HCT116 (cell line): Measurements from ENCODE around the gene YIPF3. TPM values are rescaled to one million over a fixed set of nuclear protein-coding genes. Genes with fewer than 3 reads are reported as not detected.
A peak's percentile ranks its signal among the peaks of the same experiment; 100 is the strongest.

Experiments
- ATAC-seq: fragments of 200-7000 bp; cut with Tn5 transposase; 2 replicates; pipeline ENCODE4 v1.9.1; 2020; ENCODE audit warnings: mild to moderate bottlenecking, moderate library complexity
- BruUV-seq: library from RNA; stranded (reverse); fragments of 400-500 nt; replicated peaks from 2 replicates; lab custom pipeline; 2021; lab: Mats Ljungman, UMichigan
- CTCF ChIA-PET: fragments of 300-600 bp; sonication (Branson Sonifier 250); formaldehyde crosslinking; loops from one replicate; lab custom pipeline; 2021; ENCODE audit warnings: antibody characterized with exemption; lab: Charles Lee
- POLR2A ChIA-PET: fragments of 300-600, 350-600 bp; sonication (Branson Sonifier 250); formaldehyde crosslinking; loops from one replicate; lab custom pipeline; 2021; ENCODE audit warnings: antibody characterized with exemption; lab: Charles Lee
- RAD21 ChIA-PET, 2 experiments: fragments of 300-600 bp; sonication (Branson Sonifier 250); formaldehyde crosslinking; loops; one replicate each; lab custom pipeline; 2023; ENCODE audit warnings: low total read pairs in 2 of 2; ENCODE audit not compliant: uncharacterized antibody in 2 of 2, unreplicated experiment in 2 of 2, low non-redundant PET in 1 of 2; lab: Charles Lee
- DNase-seq: peaks from one replicate; pipeline ENCODE4 v3.0.0-alpha.2; 2010; ENCODE audit warnings: low read depth, low spot score
- H2AFZ ChIP-seq: fragments of 200-600 bp; shearing (Covaris generic), sonication (generic); 2 replicates; pipeline ENCODE4 v1.6.1; 2017; ENCODE audit warnings: low read depth, mixed run types, mixed read lengths, antibody characterized with exemption, low read length; ENCODE audit not compliant: poor library complexity, severe bottlenecking
- H3K27ac ChIP-seq: 2 replicates; pipeline ENCODE4 v1.5.1; 2012; ENCODE audit warnings: low read depth, low read length
- H3K27me3 ChIP-seq: fragments of 200-600 bp; sonication (generic); 2 replicates; pipeline ENCODE4 v1.6.1; 2016; ENCODE audit warnings: mixed run types, low read length, mixed read lengths; ENCODE audit not compliant: insufficient read depth
- H3K36me3 ChIP-seq, 2 experiments: fragments of 200-500 bp in 1 of 2; fragments of 200-600 bp in 1 of 2; sonication (Bioruptor generic) in 1 of 2; sonication (generic) in 1 of 2; 2 replicates each; pipeline versions ENCODE4 v1.5.1 to v1.6.1; 2014 to 2016; ENCODE audit warnings: low read length in 2 of 2, inconsistent platforms in 1 of 2, mixed read lengths in 1 of 2, mixed run types in 1 of 2; ENCODE audit not compliant: insufficient read depth in 2 of 2, control insufficient read depth in 1 of 2
- H3K4me1 ChIP-seq, 2 experiments: fragments of 200-600 bp in 1 of 2; sonication (generic) in 1 of 2; 2 replicates each; pipeline versions ENCODE4 v1.5.1 to v1.6.1; 2012 to 2017; ENCODE audit warnings: low read length in 2 of 2, inconsistent platforms in 1 of 2, mild to moderate bottlenecking in 1 of 2, mixed read lengths in 1 of 2, mixed run types in 1 of 2, moderate library complexity in 1 of 2; ENCODE audit not compliant: insufficient read depth in 2 of 2, control insufficient read depth in 1 of 2
- H3K4me2 ChIP-seq: fragments of 200-600 bp; sonication (generic); 2 replicates; pipeline ENCODE4 v1.6.1; 2017; ENCODE audit warnings: mixed run types, low read length, mixed read lengths
- H3K4me3 ChIP-seq, 2 experiments: fragments of 200-600 bp in 1 of 2; sonication (generic) in 1 of 2; replicated peaks in 1 of 2; 2 replicates each; pipeline ENCODE4 v1.5.1; 2011 to 2016; ENCODE audit warnings: low read length in 2 of 2, control low read depth in 1 of 2, low read depth in 1 of 2, mild to moderate bottlenecking in 1 of 2, mixed read lengths in 1 of 2, mixed run types in 1 of 2
- H3K79me2 ChIP-seq: fragments of 200-600 bp; sonication (generic); 2 replicates; pipeline ENCODE4 v1.6.1; 2017; ENCODE audit warnings: mild to moderate bottlenecking, mixed run types, low read length, moderate library complexity, mixed read lengths; ENCODE audit not compliant: insufficient read depth
- H3K9ac ChIP-seq: fragments of 200-600 bp; sonication (generic); 2 replicates; pipeline ENCODE4 v1.6.1; 2016; ENCODE audit warnings: low read length, mixed read lengths
- H3K9me2 ChIP-seq: fragments of 200-600 bp; sonication (generic), shearing (Covaris generic); 2 replicates; pipeline ENCODE4 v1.6.1; 2017; ENCODE audit warnings: mixed run types, mild to moderate bottlenecking, moderate library complexity; ENCODE audit not compliant: insufficient read depth
- H3K9me3 ChIP-seq, 2 experiments: fragments of 200-500 bp in 1 of 2; fragments of 200-600 bp in 1 of 2; sonication (Bioruptor generic) in 1 of 2; sonication (generic) in 1 of 2; 2 replicates each; pipeline ENCODE4 v1.6.1; 2014 to 2017; ENCODE audit warnings: low read length in 2 of 2, mixed read lengths in 2 of 2, inconsistent platforms in 1 of 2, low read depth in 1 of 2, mild to moderate bottlenecking in 1 of 2, mixed run types in 1 of 2, moderate library complexity in 1 of 2; ENCODE audit not compliant: control insufficient read depth in 1 of 2, insufficient read depth in 1 of 2
- H4K20me1 ChIP-seq: fragments of 200-600 bp; sonication (generic), shearing (Covaris generic); 2 replicates; pipeline ENCODE4 v1.6.1; 2017; ENCODE audit warnings: mixed run types, mild to moderate bottlenecking, moderate library complexity; ENCODE audit not compliant: insufficient read depth
- CBX3 ChIP-seq: IDR thresholded peaks from 2 replicates; pipeline ENCODE4 v1.6.1; 2012; ENCODE audit warnings: low read depth
- CEBPB ChIP-seq: IDR thresholded peaks from 2 replicates; pipeline ENCODE4 v1.6.1; 2012; ENCODE audit warnings: low read depth
- ELF1 ChIP-seq: IDR thresholded peaks from 2 replicates; pipeline ENCODE4 v1.6.1; 2012; ENCODE audit warnings: low read depth, borderline replicate concordance
- EZH2 ChIP-seq: fragments of 200-600 bp; sonication (generic); IDR thresholded peaks from 2 replicates; pipeline ENCODE4 v1.6.1; 2017; ENCODE audit warnings: antibody characterized with exemption, mixed run types
- JUND ChIP-seq: IDR thresholded peaks from 2 replicates; pipeline ENCODE4 v1.6.1; 2012
- POLR2A ChIP-seq: IDR thresholded peaks from 2 replicates; pipeline ENCODE4 v1.7.0; 2011; ENCODE audit warnings: borderline replicate concordance; ENCODE audit not compliant: insufficient read depth, insufficient read length; ENCODE audit errors: extremely low read depth
- RAD21 ChIP-seq: IDR thresholded peaks from 2 replicates; pipeline ENCODE4 v1.6.1; 2012; ENCODE audit warnings: low read depth, mild to moderate bottlenecking
- SIN3A ChIP-seq: IDR thresholded peaks from 2 replicates; pipeline ENCODE4 v1.6.1; 2012; ENCODE audit warnings: low read depth
- SRF ChIP-seq: IDR thresholded peaks from 2 replicates; pipeline ENCODE4 v1.6.1; 2012; ENCODE audit warnings: low read depth
- TCF7L2 ChIP-seq: IDR thresholded peaks from 2 replicates; pipeline ENCODE4 v1.7.0; 2011; ENCODE audit warnings: borderline replicate concordance, inconsistent platforms; ENCODE audit not compliant: insufficient read depth, insufficient read length; ENCODE audit errors: extremely low read depth
- YY1 ChIP-seq: IDR thresholded peaks from 2 replicates; pipeline ENCODE4 v1.6.1; 2011; ENCODE audit warnings: low read length, low read depth, moderate library complexity, mild to moderate bottlenecking; ENCODE audit not compliant: insufficient replicate concordance; ENCODE audit errors: extremely low read depth
- ZBTB33 ChIP-seq: IDR thresholded peaks from 2 replicates; pipeline ENCODE4 v1.6.1; 2011; ENCODE audit warnings: mild to moderate bottlenecking, low read length, moderate library complexity; ENCODE audit not compliant: insufficient replicate concordance; ENCODE audit errors: extremely low read depth
- ZFX ChIP-seq: fragments of 450-650 bp; IDR thresholded peaks from 2 replicates; pipeline ENCODE4 v1.6.1; 2017
- ZNF274 ChIP-seq: fragments of 200-500 bp; sonication (Bioruptor generic); IDR thresholded peaks from 2 replicates; pipeline ENCODE4 v1.6.1; 2014; ENCODE audit warnings: mild to moderate bottlenecking, low read depth, low read length, inconsistent platforms
- intact Hi-C: fragments of 100-400 bp; cut with micrococcal nuclease; formaldehyde crosslinking; loops from 2 replicates; pipeline ENCODE4 v1.10.0; 2022
- total RNA-seq: library from RNA; stranded (reverse); gene quantifications from one replicate; pipeline ENCODE4 v1.2.1, GENCODE V29; 2021; ENCODE audit not compliant: unreplicated experiment
- TF ChIP-seq, protein P1 (sequence below), 3 experiments: fragments of 200-600 bp in 1 of 3; sonication (generic) in 1 of 3; IDR thresholded peaks in 2 of 3; conservative IDR thresholded peaks in 1 of 3; 2 replicates each; pipeline ENCODE4 v1.5.1; 2012 to 2017; ENCODE audit warnings: low read depth in 2 of 3, low read length in 2 of 3, antibody characterized with exemption in 1 of 3, borderline replicate concordance in 1 of 3, control low read depth in 1 of 3, mild to moderate bottlenecking in 1 of 3, mixed read lengths in 1 of 3, mixed run types in 1 of 3, moderate library complexity in 1 of 3; ENCODE audit not compliant: insufficient read depth in 1 of 3
- TF ChIP-seq, protein P2 (sequence below): IDR thresholded peaks from 2 replicates; pipeline ENCODE4 v1.6.1; 2012
- TF ChIP-seq, protein P3 (sequence below): IDR thresholded peaks from 2 replicates; pipeline ENCODE4 v1.6.1; 2012; ENCODE audit warnings: low read depth

Gene YIPF3
- total RNA-seq, 1 experiment from 2014 or later, result 84.5 TPM

GRCh38 chr6:43497129-43497396 is 19.7 kb downstream of the YIPF3 start:
- Histone ChIP-seq H3K79me2 (peaks cover 41% of the 10 kb centered on the region), H3K9me2 (no peaks in the 10 kb centered on the region), H3K9ac (peak overlapping the region; percentile 54), H4K20me1 (no peaks in the 10 kb centered on the region), H3K4me1 (peaks cover 25 to 44% of the 10 kb centered on the region in 2 experiments), H3K36me3 (peaks cover 4 to 38% of the 10 kb centered on the region in 2 experiments; a peak in 3 of 4 replicates), H2AFZ (no peak overlapping the region), H3K9me3 (no peaks in the 10 kb centered on the region), H3K27ac (peak overlapping the region; percentile 57), H3K27me3 (no peaks in the 10 kb centered on the region), H3K4me3 (peak overlapping the region in 1 of 2 experiments; percentile 35; a peak in 2 of 4 replicates), H3K4me2 (peak overlapping the region; percentile 76)
- ChIA-PET RAD21 (no interaction called here), POLR2A (interaction anchor here (1.4 kb wide), 1 partner anchor 10 kb away, joined by 4 read pairs; no protein-coding TSS in a partner anchor), CTCF (interaction anchor here (0.7 to 3.1 kb wide), 9 partner anchors 10 to 268 kb away, joined by 3 to 25 read pairs (median 6); partner anchors contain the start of genes DNPH1 and LRRC73)
- DNase-seq, result no peak
- no TSS peak for BruUV-seq
- intact Hi-C loops, result loop anchor here (5.0 kb wide), 1 partner anchor 595 kb away; no protein-coding TSS in a partner anchor
- ATAC-seq, result no peak
- TF ChIP-seq POLR2A (no peak), SIN3A (no peak), ZBTB33 (no peak), CBX3 (no peak), ELF1 (no peak), CEBPB (no peak), ZFX (no peak), RAD21 (no peak), SRF (no peak), ZNF274 (no peak), YY1 (no peak), JUND (no peak), TCF7L2 (no peak), EZH2 (no peak)
- TF ChIP-seq, protein P1, sequence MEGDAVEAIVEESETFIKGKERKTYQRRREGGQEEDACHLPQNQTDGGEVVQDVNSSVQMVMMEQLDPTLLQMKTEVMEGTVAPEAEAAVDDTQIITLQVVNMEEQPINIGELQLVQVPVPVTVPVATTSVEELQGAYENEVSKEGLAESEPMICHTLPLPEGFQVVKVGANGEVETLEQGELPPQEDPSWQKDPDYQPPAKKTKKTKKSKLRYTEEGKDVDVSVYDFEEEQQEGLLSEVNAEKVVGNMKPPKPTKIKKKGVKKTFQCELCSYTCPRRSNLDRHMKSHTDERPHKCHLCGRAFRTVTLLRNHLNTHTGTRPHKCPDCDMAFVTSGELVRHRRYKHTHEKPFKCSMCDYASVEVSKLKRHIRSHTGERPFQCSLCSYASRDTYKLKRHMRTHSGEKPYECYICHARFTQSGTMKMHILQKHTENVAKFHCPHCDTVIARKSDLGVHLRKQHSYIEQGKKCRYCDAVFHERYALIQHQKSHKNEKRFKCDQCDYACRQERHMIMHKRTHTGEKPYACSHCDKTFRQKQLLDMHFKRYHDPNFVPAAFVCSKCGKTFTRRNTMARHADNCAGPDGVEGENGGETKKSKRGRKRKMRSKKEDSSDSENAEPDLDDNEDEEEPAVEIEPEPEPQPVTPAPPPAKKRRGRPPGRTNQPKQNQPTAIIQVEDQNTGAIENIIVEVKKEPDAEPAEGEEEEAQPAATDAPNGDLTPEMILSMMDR (IDR thresholded peaks at IDR 0.05 in 2 of 3, conservative IDR thresholded peaks at IDR 0.05 in 1 of 3; ENCODE audit: borderline replicate concordance in 1 of 3, insufficient read depth in 1 of 3, low read depth in 2 of 3, low read length in 2 of 3), result no peak
- TF ChIP-seq, protein P2, sequence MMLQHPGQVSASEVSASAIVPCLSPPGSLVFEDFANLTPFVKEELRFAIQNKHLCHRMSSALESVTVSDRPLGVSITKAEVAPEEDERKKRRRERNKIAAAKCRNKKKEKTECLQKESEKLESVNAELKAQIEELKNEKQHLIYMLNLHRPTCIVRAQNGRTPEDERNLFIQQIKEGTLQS, result no peak
- TF ChIP-seq, protein P3, sequence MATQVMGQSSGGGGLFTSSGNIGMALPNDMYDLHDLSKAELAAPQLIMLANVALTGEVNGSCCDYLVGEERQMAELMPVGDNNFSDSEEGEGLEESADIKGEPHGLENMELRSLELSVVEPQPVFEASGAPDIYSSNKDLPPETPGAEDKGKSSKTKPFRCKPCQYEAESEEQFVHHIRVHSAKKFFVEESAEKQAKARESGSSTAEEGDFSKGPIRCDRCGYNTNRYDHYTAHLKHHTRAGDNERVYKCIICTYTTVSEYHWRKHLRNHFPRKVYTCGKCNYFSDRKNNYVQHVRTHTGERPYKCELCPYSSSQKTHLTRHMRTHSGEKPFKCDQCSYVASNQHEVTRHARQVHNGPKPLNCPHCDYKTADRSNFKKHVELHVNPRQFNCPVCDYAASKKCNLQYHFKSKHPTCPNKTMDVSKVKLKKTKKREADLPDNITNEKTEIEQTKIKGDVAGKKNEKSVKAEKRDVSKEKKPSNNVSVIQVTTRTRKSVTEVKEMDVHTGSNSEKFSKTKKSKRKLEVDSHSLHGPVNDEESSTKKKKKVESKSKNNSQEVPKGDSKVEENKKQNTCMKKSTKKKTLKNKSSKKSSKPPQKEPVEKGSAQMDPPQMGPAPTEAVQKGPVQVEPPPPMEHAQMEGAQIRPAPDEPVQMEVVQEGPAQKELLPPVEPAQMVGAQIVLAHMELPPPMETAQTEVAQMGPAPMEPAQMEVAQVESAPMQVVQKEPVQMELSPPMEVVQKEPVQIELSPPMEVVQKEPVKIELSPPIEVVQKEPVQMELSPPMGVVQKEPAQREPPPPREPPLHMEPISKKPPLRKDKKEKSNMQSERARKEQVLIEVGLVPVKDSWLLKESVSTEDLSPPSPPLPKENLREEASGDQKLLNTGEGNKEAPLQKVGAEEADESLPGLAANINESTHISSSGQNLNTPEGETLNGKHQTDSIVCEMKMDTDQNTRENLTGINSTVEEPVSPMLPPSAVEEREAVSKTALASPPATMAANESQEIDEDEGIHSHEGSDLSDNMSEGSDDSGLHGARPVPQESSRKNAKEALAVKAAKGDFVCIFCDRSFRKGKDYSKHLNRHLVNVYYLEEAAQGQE, result no peak
- TF ChIP-seq, all 23 proteins: peak for 0
